ENCODE data around the gene KCTD16.

GRCh38 chr5:144405991-144406390 is 235.3 kb downstream of the KCTD16 start:
- TF ChIP-seq CTCF (IDR thresholded peaks at IDR 0.05) (no peak), POLR2A (IDR thresholded peaks at IDR 0.05) (no peak)

Measured in uterus (tissue), 2 donors.